Kidney (tissue), 14 donors: Measurements from ENCODE around the gene TRIM62. TPM values are rescaled to one million over a fixed set of nuclear protein-coding genes. Genes with fewer than 3 reads are reported as not detected.

Experiments used
- DNase-seq, 5 donors: peaks; one replicate each; pipeline ENCODE4 v3.0.0-alpha.2; 2013 to 2020
- FAIRE-seq: peaks from 2 replicates; lab custom pipeline; 2012; peaks lifted over from hg19 to GRCh38; lab: Jason Lieb, UNC
- H3K27ac ChIP-seq, 2 donors: one replicate each; pipeline ENCODE4 v1.7.0; 2013; ENCODE audit warnings: low read depth in 2 of 2, low read length in 2 of 2, inconsistent platforms in 1 of 2
- H3K27me3 ChIP-seq: one replicate; pipeline ENCODE4 v1.7.1; 2013; ENCODE audit warnings: low read length, inconsistent platforms; ENCODE audit not compliant: control insufficient read depth, insufficient read depth
- H3K36me3 ChIP-seq, 3 donors: one replicate each; pipeline versions ENCODE4 v1.7.0 to v1.7.1; 2013; ENCODE audit warnings: low read length in 3 of 3, control low read depth in 1 of 3, inconsistent platforms in 1 of 3; ENCODE audit not compliant: insufficient read depth in 3 of 3, control insufficient read depth in 2 of 3
- H3K4me1 ChIP-seq, 3 donors: one replicate each; pipeline versions ENCODE4 v1.7.0 to v1.7.1; 2013; ENCODE audit warnings: low read length in 3 of 3, inconsistent platforms in 1 of 3, low read depth in 1 of 3; ENCODE audit not compliant: control insufficient read depth in 2 of 3, insufficient read depth in 2 of 3
- H3K4me3 ChIP-seq, 3 donors: one replicate each; pipeline versions ENCODE4 v1.7.0 to v1.8.1; 2013; ENCODE audit warnings: low read length in 3 of 3, control low read depth in 1 of 3, inconsistent platforms in 1 of 3
- H3K9ac ChIP-seq, 3 donors: one replicate each; pipeline versions ENCODE4 v1.7.0 to v1.7.1; 2013; ENCODE audit warnings: low read length in 3 of 3, control low read depth in 1 of 3, inconsistent platforms in 1 of 3
- H3K9me3 ChIP-seq, 3 donors: one replicate each; pipeline versions ENCODE4 v1.7.0 to v1.7.1; 2013; ENCODE audit warnings: low read length in 3 of 3, control low read depth in 1 of 3, inconsistent platforms in 1 of 3; ENCODE audit not compliant: control insufficient read depth in 2 of 3, insufficient read depth in 1 of 3
- intact Hi-C: fragments of 100-400 bp; cut with DNase I; formaldehyde crosslinking; loops from one replicate; pipeline ENCODE4 v1.11.1; 2022
- polyA plus RNA-seq: library from polyadenylated mRNA; stranded (reverse); fragments of 350-450 nt; fragmentation: Illumina TruSeq; extraction: RNeasy Lipid Tissue Mini Kit (QIAGEN cat#74804); gene quantifications from one replicate; pipeline ENCODE4 v1.2.3, GENCODE V29; 2014; ENCODE audit warnings: low read depth, low replicate concordance; ENCODE audit not compliant: insufficient read depth
- total RNA-seq: library from RNA; stranded (reverse); fragmentation: NEBNext Ultra II Directional; extraction: Animal tissue kit (Norgen Biotek cat#: 25700); gene quantifications from one replicate; pipeline ENCODE4 v1.2.1, GENCODE V29; 2021
- TF ChIP-seq, protein P1 (sequence below): IDR thresholded peaks from 3 replicates; pipeline ENCODE4 v1.5.1; 2012; ENCODE audit warnings: mild to moderate bottlenecking, moderate library complexity, borderline replicate concordance; ENCODE audit not compliant: insufficient read depth; ENCODE audit errors: extremely low read depth
- donor health status: control.
- donor health status: control.
- donor health status: control.
- donor health status: control.
- donor health status: control.
- donor health status: DM: yes; HTN: yes; CAD: no.
- donor health status: Normal renal cell carcinoma (clear cell type).

Gene TRIM62
- total and polyA plus RNA-seq, 2 donors from 2014 or later = 3.2 to 6.2 TPM

DNA sequence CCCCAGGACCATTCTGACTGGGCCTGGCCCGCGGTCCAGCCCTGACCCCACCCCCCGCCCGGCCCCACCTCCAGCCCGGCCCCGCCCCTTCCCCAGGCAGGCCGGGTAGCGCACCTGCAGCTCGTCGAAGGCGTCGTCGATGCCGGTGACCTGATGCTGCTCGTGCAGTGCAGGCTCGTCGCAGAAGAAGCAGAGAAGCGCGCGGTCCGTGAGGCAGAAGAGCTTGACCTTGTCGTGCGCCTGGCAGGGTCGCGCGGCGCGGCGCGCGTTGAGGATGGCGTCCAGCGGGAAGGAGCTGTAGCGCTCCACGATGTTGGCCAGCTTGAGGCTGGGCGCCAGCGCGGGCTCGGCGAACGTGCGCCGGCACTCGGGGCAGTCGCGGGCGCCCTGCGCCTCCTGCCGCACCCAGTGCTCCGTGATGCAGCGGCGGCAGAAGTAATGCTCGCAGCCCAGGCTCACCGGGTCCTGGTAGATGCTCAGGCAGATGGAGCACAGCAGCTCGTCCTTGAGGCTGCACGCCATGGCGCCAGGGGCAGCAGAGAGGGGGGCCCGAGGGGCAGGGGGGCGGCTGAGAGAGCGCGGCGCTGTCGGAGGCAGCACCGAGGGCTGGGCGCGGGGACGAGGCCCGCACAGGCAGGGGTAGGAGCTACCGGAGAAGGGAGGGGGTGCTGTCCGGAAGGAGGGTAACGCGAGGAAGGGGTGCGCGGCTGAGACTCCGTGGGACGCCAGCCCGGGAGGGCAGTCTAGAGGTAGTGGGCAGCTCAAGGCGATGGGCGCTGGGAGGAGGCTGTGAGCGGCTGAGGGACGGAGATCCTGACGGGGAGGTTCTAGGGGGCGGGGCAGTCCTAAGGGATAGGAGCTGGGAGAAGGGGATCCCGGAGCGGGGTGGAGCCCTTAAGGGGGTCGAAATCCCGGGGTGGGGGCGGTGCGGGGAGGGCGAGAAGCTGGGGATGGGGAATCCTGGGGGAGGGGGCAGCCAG lies 642 bp downstream of the TRIM62 start:
- intact Hi-C loops = no loop called here
- peak overlapping the region; percentile 60 to 70 (median 66) for H3K4me3 ChIP-seq
- H3K9ac ChIP-seq = peak overlapping the region in 1 of 3 donors; percentile 45
- H3K27ac ChIP-seq = peak overlapping the region; percentile 13 to 29
- TF ChIP-seq, protein P1, sequence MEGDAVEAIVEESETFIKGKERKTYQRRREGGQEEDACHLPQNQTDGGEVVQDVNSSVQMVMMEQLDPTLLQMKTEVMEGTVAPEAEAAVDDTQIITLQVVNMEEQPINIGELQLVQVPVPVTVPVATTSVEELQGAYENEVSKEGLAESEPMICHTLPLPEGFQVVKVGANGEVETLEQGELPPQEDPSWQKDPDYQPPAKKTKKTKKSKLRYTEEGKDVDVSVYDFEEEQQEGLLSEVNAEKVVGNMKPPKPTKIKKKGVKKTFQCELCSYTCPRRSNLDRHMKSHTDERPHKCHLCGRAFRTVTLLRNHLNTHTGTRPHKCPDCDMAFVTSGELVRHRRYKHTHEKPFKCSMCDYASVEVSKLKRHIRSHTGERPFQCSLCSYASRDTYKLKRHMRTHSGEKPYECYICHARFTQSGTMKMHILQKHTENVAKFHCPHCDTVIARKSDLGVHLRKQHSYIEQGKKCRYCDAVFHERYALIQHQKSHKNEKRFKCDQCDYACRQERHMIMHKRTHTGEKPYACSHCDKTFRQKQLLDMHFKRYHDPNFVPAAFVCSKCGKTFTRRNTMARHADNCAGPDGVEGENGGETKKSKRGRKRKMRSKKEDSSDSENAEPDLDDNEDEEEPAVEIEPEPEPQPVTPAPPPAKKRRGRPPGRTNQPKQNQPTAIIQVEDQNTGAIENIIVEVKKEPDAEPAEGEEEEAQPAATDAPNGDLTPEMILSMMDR = no peak
- H3K27me3 ChIP-seq = no peaks in the 10 kb centered on the region
- FAIRE-seq = no peak
- peak; percentile 69 to 97 (median 89) for DNase-seq
- no peaks in the 10 kb centered on the region for H3K9me3 ChIP-seq
- H3K4me1 ChIP-seq = peaks cover 0 to 17% (median 9%) of the 10 kb centered on the region in 3 donors
- no peaks in the 10 kb centered on the region for H3K36me3 ChIP-seq

DNA sequence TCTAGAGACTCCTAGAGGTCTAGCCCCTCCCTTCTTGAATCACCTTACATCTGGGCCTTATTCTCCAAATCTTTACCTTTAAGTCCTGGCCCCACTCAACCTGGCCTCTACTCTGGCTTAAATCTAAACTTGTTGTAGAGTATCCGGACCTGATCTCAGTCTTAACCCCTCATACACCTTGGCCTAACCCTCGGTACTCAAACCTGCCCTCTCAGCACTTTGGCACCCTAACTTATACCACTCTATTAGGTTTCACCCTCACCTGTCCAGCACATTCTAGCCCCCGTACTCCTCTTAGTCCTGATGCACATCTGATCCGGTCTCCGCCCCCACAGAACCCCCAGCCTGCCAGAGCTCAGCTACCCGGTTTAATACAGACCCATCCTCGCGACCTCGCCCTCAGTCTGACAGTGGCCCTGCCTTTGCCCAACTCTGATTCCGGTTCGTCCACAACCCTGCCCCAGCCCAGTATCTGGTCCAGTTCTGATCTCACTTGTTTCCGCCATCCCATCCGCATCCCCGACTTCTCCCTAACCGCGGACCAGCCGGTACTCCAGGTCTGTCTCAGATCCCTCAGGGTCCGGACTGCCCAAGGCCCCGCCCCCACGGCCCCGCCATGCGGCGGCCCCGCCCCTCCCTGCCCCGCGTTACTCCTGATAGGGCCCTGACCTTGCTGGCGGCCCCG lies 1.5 kb downstream of the TRIM62 start:
- DNase-seq = peak in 3 of 5 donors; percentile 95 to 98 (median 96)
- intact Hi-C loops = no loop called here
- Histone ChIP-seq H3K4me3 (peak overlapping the region; percentile 69 to 79 (median 71)), H3K36me3 (peaks cover 0 to 2% (median 0%) of the 10 kb centered on the region in 3 donors), H3K27me3 (no peaks in the 10 kb centered on the region), H3K27ac (no peak overlapping the region), H3K9me3 (no peaks in the 10 kb centered on the region), H3K4me1 (peaks cover 0 to 17% (median 9%) of the 10 kb centered on the region in 3 donors), H3K9ac (peak overlapping the region in 1 of 3 donors; percentile 54)
- no peak for FAIRE-seq
- TF ChIP-seq, protein P1 = no peak

DNA sequence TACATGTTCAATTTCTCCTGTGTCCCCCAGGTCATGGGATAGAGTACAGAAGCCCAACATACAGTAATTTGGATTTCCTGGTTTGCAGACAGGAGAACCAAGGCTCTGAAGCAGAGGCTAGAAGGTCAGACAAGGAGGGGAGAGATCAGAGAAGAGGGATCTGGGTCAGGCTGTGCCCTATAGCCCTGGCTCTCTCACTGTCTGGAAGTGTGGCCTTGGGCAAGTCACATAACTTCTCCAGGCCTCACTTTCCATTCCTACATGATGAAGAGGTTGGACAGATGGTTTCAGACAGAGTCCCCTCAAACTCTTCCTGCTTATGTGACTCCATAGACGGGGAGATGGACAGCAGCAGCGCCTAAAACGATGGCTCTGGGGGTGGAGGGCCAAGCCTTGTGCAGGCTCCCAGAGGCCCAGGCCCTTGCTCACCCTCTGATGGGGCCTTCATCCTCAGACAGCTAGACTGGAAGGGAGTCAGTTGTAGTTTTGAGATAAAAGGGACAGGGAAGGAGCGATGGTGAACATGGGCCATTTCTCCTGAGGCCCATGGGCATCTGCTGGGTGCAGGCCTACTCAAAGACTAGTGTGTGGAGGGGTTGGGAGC lies 2.9 kb downstream of the TRIM62 start:
- DNase-seq (no peak), FAIRE-seq (no peak)
- H3K27me3 ChIP-seq = no peaks in the 10 kb centered on the region
- intact Hi-C loops = no loop called here
- H3K9me3 ChIP-seq = no peaks in the 10 kb centered on the region
- H3K36me3 ChIP-seq = peaks cover 0 to 3% (median 0%) of the 10 kb centered on the region in 3 donors
- H3K27ac ChIP-seq = no peak overlapping the region
- no peak overlapping the region for H3K4me3 ChIP-seq
- no peak overlapping the region for H3K9ac ChIP-seq
- peaks cover 0 to 17% (median 9%) of the 10 kb centered on the region in 3 donors for H3K4me1 ChIP-seq
- TF ChIP-seq, protein P1 = no peak
